H1 (cell line): ENCODE measurements around the gene CHD2. TPM values are rescaled to one million over a fixed set of nuclear protein-coding genes. Genes with fewer than 3 reads are reported as not detected.

Source experiments
- CTCF ChIA-PET: fragments of 300-600 bp; sonication (Branson Sonifier 250); formaldehyde crosslinking; loops from one replicate; lab custom pipeline; 2021; ENCODE audit not compliant: partially characterized antibody; lab: Charles Lee
- POLR2A ChIA-PET: fragments of 300-600 bp; sonication (Branson Sonifier 250); formaldehyde crosslinking; loops from one replicate; lab custom pipeline; 2021; ENCODE audit warnings: inconsistent platforms; ENCODE audit not compliant: partially characterized antibody; lab: Charles Lee
- DNase-seq, 2 experiments: peaks; one replicate each; pipeline versions ENCODE4 v3.0.0 to v3.0.0-alpha.2; 2010 to 2022; ENCODE audit warnings: low spot score in 2 of 2, low read depth in 1 of 2, mixed read lengths in 1 of 2
- FAIRE-seq: peaks from 2 replicates; lab custom pipeline; 2011; peaks lifted over from hg19 to GRCh38; lab: Jason Lieb, UNC
- H2AFZ ChIP-seq: 2 replicates; pipeline ENCODE4 v1.8.1; 2012; ENCODE audit warnings: low read length, inconsistent platforms
- H2AK5ac ChIP-seq: 2 replicates; pipeline ENCODE4 v1.6.1; 2013; ENCODE audit warnings: low read depth, low read length
- H2BK120ac ChIP-seq: replicated peaks from 2 replicates; pipeline ENCODE3; 2013; ENCODE audit warnings: low read depth, low read length, inconsistent platforms
- H2BK12ac ChIP-seq: 2 replicates; pipeline ENCODE4 v1.6.1; 2013; ENCODE audit warnings: low read depth, low read length
- H2BK15ac ChIP-seq: 2 replicates; pipeline ENCODE4 v1.6.1; 2013; ENCODE audit warnings: low read length
- H2BK20ac ChIP-seq: 2 replicates; pipeline ENCODE4 v1.6.1; 2013; ENCODE audit warnings: low read length
- H2BK5ac ChIP-seq: 2 replicates; pipeline ENCODE4 v1.6.1; 2013; ENCODE audit warnings: low read depth, low read length
- H3K14ac ChIP-seq: 2 replicates; pipeline ENCODE4 v1.6.1; 2013; ENCODE audit warnings: inconsistent platforms; ENCODE audit not compliant: insufficient read length
- H3K18ac ChIP-seq: 2 replicates; pipeline ENCODE4 v1.6.1; 2013; ENCODE audit warnings: low read length; ENCODE audit errors: extremely low read depth
- H3K23ac ChIP-seq: 2 replicates; pipeline ENCODE4 v1.6.1; 2013; ENCODE audit warnings: inconsistent platforms; ENCODE audit not compliant: insufficient read length
- H3K23me2 ChIP-seq: 2 replicates; pipeline ENCODE4 v1.6.1; 2013; ENCODE audit warnings: low read depth, low read length
- H3K27ac ChIP-seq: 2 replicates; pipeline ENCODE4 v1.6.1; 2011; ENCODE audit warnings: low read depth, low read length, inconsistent platforms
- H3K27me3 ChIP-seq, 4 experiments: replicated peaks in 1 of 4; 1 replicate in 1 of 4; 2 replicates in 3 of 4; pipeline versions ENCODE4 v1.6.1 to v1.8.1; 2011 to 2013; ENCODE audit warnings: low read length in 3 of 4, mild to moderate bottlenecking in 3 of 4, inconsistent platforms in 2 of 4, mixed read lengths in 2 of 4, moderate library complexity in 1 of 4; ENCODE audit not compliant: control insufficient read depth in 3 of 4, insufficient read depth in 3 of 4; ENCODE audit errors: extremely low read depth in 1 of 4
- H3K36me3 ChIP-seq, 4 experiments: 2 replicates each; pipeline versions ENCODE4 v1.6.1 to v1.8.1; 2011 to 2013; ENCODE audit warnings: mild to moderate bottlenecking in 4 of 4, low read length in 3 of 4, moderate library complexity in 2 of 4, control low read depth in 1 of 4, inconsistent platforms in 1 of 4; ENCODE audit not compliant: insufficient read depth in 4 of 4, control insufficient read depth in 2 of 4
- H3K4ac ChIP-seq: replicated peaks from 2 replicates; pipeline ENCODE3; 2013; ENCODE audit warnings: low read length, low read depth, mixed read lengths, inconsistent platforms; ENCODE audit not compliant: insufficient read length
- H3K4me1 ChIP-seq, 4 experiments: replicated peaks in 1 of 4; 1 replicate in 1 of 4; 2 replicates in 3 of 4; pipeline versions ENCODE4 v1.6.1 to v1.8.1; 2011 to 2013; ENCODE audit warnings: low read length in 3 of 4, inconsistent platforms in 2 of 4, mixed read lengths in 1 of 4; ENCODE audit not compliant: insufficient read depth in 4 of 4, control insufficient read depth in 3 of 4
- H3K4me2 ChIP-seq, 2 experiments: 2 replicates each; pipeline versions ENCODE4 v1.6.1 to v1.8.1; 2011 to 2013; ENCODE audit warnings: low read depth in 2 of 2, low read length in 2 of 2, control low read depth in 1 of 2, inconsistent platforms in 1 of 2, mild to moderate bottlenecking in 1 of 2; ENCODE audit not compliant: insufficient read depth in 1 of 2
- H3K4me3 ChIP-seq, 4 experiments: fragments of 200-600, 300-600 bp in 1 of 4; sonication (generic), shearing (Covaris generic), sonication (Bioruptor Twin) in 1 of 4; 2 replicates each; pipeline versions ENCODE4 v1.5.1 to v1.8.1; 2011 to 2016; ENCODE audit warnings: low read length in 4 of 4, low read depth in 3 of 4, control low read depth in 2 of 4, inconsistent platforms in 2 of 4, mild to moderate bottlenecking in 2 of 4, mixed read lengths in 1 of 4, moderate library complexity in 1 of 4; ENCODE audit not compliant: insufficient read depth in 2 of 4; ENCODE audit errors: extremely low read depth in 1 of 4
- H3K56ac ChIP-seq: replicated peaks from 2 replicates; pipeline ENCODE3; 2013; ENCODE audit warnings: low read depth, mild to moderate bottlenecking, mixed read lengths, low read length, inconsistent platforms; ENCODE audit not compliant: insufficient read length
- H3K79me1 ChIP-seq: 2 replicates; pipeline ENCODE4 v1.6.1; 2013; ENCODE audit warnings: low read depth, low read length, control low read depth
- H3K79me2 ChIP-seq, 2 experiments: 2 replicates each; pipeline versions ENCODE4 v1.6.1 to v1.8.1; 2012 to 2013; ENCODE audit warnings: low read length in 2 of 2, mild to moderate bottlenecking in 2 of 2, inconsistent platforms in 1 of 2; ENCODE audit not compliant: insufficient read depth in 2 of 2, control insufficient read depth in 1 of 2
- H3K9ac ChIP-seq, 4 experiments: replicated peaks in 1 of 4; 1 replicate in 1 of 4; 2 replicates in 3 of 4; pipeline versions ENCODE4 v1.6.1 to v1.8.1; 2011 to 2013; ENCODE audit warnings: low read depth in 3 of 4, low read length in 3 of 4, control low read depth in 2 of 4, mild to moderate bottlenecking in 2 of 4, moderate library complexity in 2 of 4, inconsistent platforms in 1 of 4; ENCODE audit errors: extremely low read depth in 1 of 4
- H3K9me3 ChIP-seq, 2 experiments: 2 replicates each; pipeline versions ENCODE4 v1.6.1 to v1.8.1; 2012 to 2013; ENCODE audit warnings: mild to moderate bottlenecking in 2 of 2, moderate library complexity in 2 of 2, control low read depth in 1 of 2, inconsistent platforms in 1 of 2, low read depth in 1 of 2, low read length in 1 of 2, mixed read lengths in 1 of 2; ENCODE audit not compliant: insufficient read depth in 2 of 2
- H4K20me1 ChIP-seq, 2 experiments: replicated peaks in 1 of 2; 2 replicates each; pipeline versions ENCODE3 to v1.8.1; 2011 to 2013; ENCODE audit warnings: inconsistent platforms in 2 of 2, low read length in 2 of 2, mild to moderate bottlenecking in 1 of 2; ENCODE audit not compliant: insufficient read depth in 2 of 2, control insufficient read depth in 1 of 2
- H4K5ac ChIP-seq: 2 replicates; pipeline ENCODE4 v1.6.1; 2013; ENCODE audit warnings: low read length, low read depth, mixed read lengths, inconsistent platforms; ENCODE audit not compliant: insufficient read length
- H4K8ac ChIP-seq: 2 replicates; pipeline ENCODE4 v1.8.0; 2013; ENCODE audit warnings: mild to moderate bottlenecking, moderate library complexity, low read length, inconsistent platforms; ENCODE audit not compliant: insufficient read depth; ENCODE audit errors: extremely low read depth
- H4K91ac ChIP-seq: replicated peaks from 2 replicates; pipeline ENCODE3; 2013; ENCODE audit warnings: low read length, mixed read lengths, inconsistent platforms; ENCODE audit not compliant: insufficient read length
- CBX5 ChIP-seq: fragments of 300-800, 300-1000 bp; sonication (generic); IDR thresholded peaks from 2 replicates; pipeline ENCODE4 v1.7.1; 2016; ENCODE audit warnings: antibody characterized with exemption, low read length, low read depth
- EGR1 ChIP-seq: IDR thresholded peaks from 2 replicates; pipeline ENCODE4 v1.6.1; 2011; ENCODE audit warnings: low read depth, low read length, borderline replicate concordance
- GTF2F1 ChIP-seq: IDR thresholded peaks from 2 replicates; pipeline ENCODE4 v1.6.1; 2012; ENCODE audit warnings: low read depth, low read length, improper control_type of control experiment, borderline replicate concordance
- NRF1 ChIP-seq: IDR thresholded peaks from 2 replicates; pipeline ENCODE4 v1.6.1; 2011; ENCODE audit warnings: mild to moderate bottlenecking, low read depth, low read length, improper control_type of control experiment
- SIN3A ChIP-seq, 2 experiments: IDR thresholded peaks in 1 of 2; conservative IDR thresholded peaks in 1 of 2; 2 replicates each; pipeline ENCODE4 v1.6.1; 2011 to 2012; ENCODE audit warnings: low read length in 2 of 2, improper control_type of control experiment in 1 of 2, low read depth in 1 of 2, mild to moderate bottlenecking in 1 of 2
- SP2 ChIP-seq: IDR thresholded peaks from 2 replicates; pipeline ENCODE4 v1.6.1; 2012; ENCODE audit warnings: mild to moderate bottlenecking, low read length, inconsistent platforms
- SUZ12 ChIP-seq: fragments of 200-600 bp; sonication (generic); IDR thresholded peaks from 2 replicates; pipeline ENCODE4 v1.6.1; 2012; ENCODE audit warnings: mild to moderate bottlenecking, inconsistent platforms, low read length, moderate library complexity, mixed read lengths
- TAF1 ChIP-seq: IDR thresholded peaks from 2 replicates; pipeline ENCODE4 v1.6.1; 2011; ENCODE audit warnings: mild to moderate bottlenecking, low read depth, low read length
- TAF7 ChIP-seq: optimal IDR thresholded peaks from 2 replicates; pipeline ENCODE3; 2011; ENCODE audit warnings: low read depth, mild to moderate bottlenecking, inconsistent platforms, low read length, moderate library complexity, borderline replicate concordance
- TEAD4 ChIP-seq: IDR thresholded peaks from 2 replicates; pipeline ENCODE4 v1.6.1; 2012; ENCODE audit warnings: low read depth, low read length, inconsistent platforms, mixed read lengths
- WGBS, 2 experiments: shearing (Covaris generic) in 1 of 2; methylation state at CpG; one replicate each; pipeline versions ENCODE4 v1.1.6 to v1.1.7; 2013 to 2015; ENCODE audit warnings: low lambda C conversion rate in 2 of 2, mixed read lengths in 2 of 2, inconsistent platforms in 1 of 2, low coverage in 1 of 2, missing lambda C conversion rate in 1 of 2; ENCODE audit not compliant: insufficient replicate concordance in 2 of 2, insufficient coverage in 1 of 2, insufficient read length in 1 of 2; ENCODE audit errors: extremely low coverage in 1 of 2, missing lambda C conversion rate in 1 of 2; 5-methylcytosine and 5-hydroxymethylcytosine counted together
- polyA plus RNA-seq, 7 experiments: library from polyadenylated mRNA; depleted of rRNA in 3 of 7; stranded (reverse) in 5 of 7; unstranded in 2 of 7; fragments of >200 nt in 5 of 7; fragments of 200-250 nt in 2 of 7; gene quantifications; 1 replicate in 5 of 7; 2 replicates in 1 of 7; 4 replicates in 1 of 7; pipeline versions ENCODE4 v1.2.1 to v1.2.3, GENCODE V29; 2011 to 2013; ENCODE audit warnings: missing spikeins in 2 of 7, mixed read lengths in 2 of 7
- total RNA-seq: library from RNA; stranded (reverse); fragmentation: NEBNext Ultra II Directional; extraction: Animal tissue kit (Norgen Biotek cat#: 25700); gene quantifications from 2 replicates; pipeline ENCODE4 v1.2.1, GENCODE V29; 2021
- TF ChIP-seq, protein P1 (sequence below), 3 experiments: IDR thresholded peaks; 1 replicate in 2 of 3; 2 replicates in 1 of 3; pipeline versions ENCODE4 v1.5.1 to v1.6.1; 2011; ENCODE audit warnings: low read length in 3 of 3, mild to moderate bottlenecking in 3 of 3, inconsistent platforms in 2 of 3, low read depth in 1 of 3, moderate library complexity in 1 of 3; ENCODE audit not compliant: insufficient read depth in 1 of 3; ENCODE audit errors: control extremely low read depth in 1 of 3

CHD2 gene
- total and polyA plus RNA-seq, 2 of the 8 experiments (the other 6 are each of a cell fraction or from before 2014, with no cell fraction given), result 28.8 to 70.0 TPM

DNA sequence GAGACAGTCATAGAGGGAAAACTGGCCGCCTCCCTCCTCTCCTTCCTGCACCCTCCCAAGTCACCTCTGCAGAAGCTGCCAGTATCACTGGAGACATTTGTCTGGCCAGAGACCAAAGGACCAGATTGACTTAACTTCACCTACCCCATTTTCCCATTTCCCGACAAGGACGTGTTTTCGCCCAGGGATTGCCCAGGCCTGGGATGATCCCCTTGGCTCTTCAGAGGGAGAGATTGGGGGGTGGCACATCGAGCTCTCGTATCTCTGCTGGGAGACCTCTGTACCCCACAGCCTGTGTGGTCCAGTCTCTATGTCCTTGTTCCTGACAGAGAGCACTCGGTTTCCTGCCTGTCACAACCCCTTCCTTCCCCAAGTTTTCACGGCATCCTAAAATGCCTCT lies 157.5 kb downstream of the CHD2 start:
- Histone ChIP-seq H2AK5ac (no peak overlapping the region), H3K18ac (peak overlapping the region; percentile 81), H3K79me2 (peaks cover 11 to 83% of the 10 kb centered on the region in 2 experiments; a peak in 3 of 4 replicates), H3K4me3 (no peak overlapping the region), H3K23ac (no peak overlapping the region), H2AFZ (no peak overlapping the region), H4K8ac (no peak overlapping the region; the same call in 1 of the 2 replicates), H3K4me1 (peaks cover 16 to 51% (median 27%) of the 10 kb centered on the region in 4 experiments), H3K23me2 (no peaks in the 10 kb centered on the region), H4K91ac (no peak overlapping the region), H3K27ac (no peak overlapping the region), H3K4me2 (no peak overlapping the region; a peak in 1 of 4 replicates), H2BK12ac (no peak overlapping the region), H3K4ac (no peak overlapping the region), H3K56ac (no peak overlapping the region), H3K14ac (no peak overlapping the region), H2BK120ac (no peak overlapping the region), H4K5ac (no peak overlapping the region), H3K36me3 (peaks cover 3 to 72% (median 9%) of the 10 kb centered on the region in 4 experiments; a peak in 7 of 8 replicates), H2BK5ac (0 out of 2 replicates have a peak overlapping the region, but pooled peaks have one; percentile 0), H3K9ac (no peak overlapping the region), H2BK20ac (no peak overlapping the region), H4K20me1 (peaks cover 17 to 40% of the 10 kb centered on the region in 2 experiments), H3K79me1 (peaks cover 41% of the 10 kb centered on the region), H3K9me3 (no peaks in the 10 kb centered on the region), H3K27me3 (no peaks in the 10 kb centered on the region), H2BK15ac (no peak overlapping the region)
- DNase-seq (no peak), FAIRE-seq (no peak)
- CTCF ChIA-PET, result interaction anchor here (2.2 to 15.8 kb wide), 5 partner anchors 13 to 30 kb away, joined by 6 to 119 read pairs (median 56); no protein-coding TSS in a partner anchor
- WGBS, 2 experiments, result 94% methylated on average over 8 of the region's 8 CpGs; no CpG with 5 or more reads in 1 of the 2 experiments
- POLR2A ChIA-PET, result interaction anchor here (0.8 to 1.0 kb wide), 2 partner anchors 8 to 15 kb away, joined by 3 read pairs; no protein-coding TSS in a partner anchor
- TF ChIP-seq NRF1 (no peak), TAF1 (no peak), TAF7 (no peak), TEAD4 (no peak), EGR1 (no peak), SUZ12 (no peak), GTF2F1 (no peak), SIN3A (conservative IDR thresholded peaks at IDR 0.05 in 1 of 2, IDR thresholded peaks at IDR 0.05 in 1 of 2; ENCODE audit: low read depth in 1 of 2, low read length in 2 of 2) (no peak), CBX5 (no peak), SP2 (no peak)
- TF ChIP-seq, protein P1, sequence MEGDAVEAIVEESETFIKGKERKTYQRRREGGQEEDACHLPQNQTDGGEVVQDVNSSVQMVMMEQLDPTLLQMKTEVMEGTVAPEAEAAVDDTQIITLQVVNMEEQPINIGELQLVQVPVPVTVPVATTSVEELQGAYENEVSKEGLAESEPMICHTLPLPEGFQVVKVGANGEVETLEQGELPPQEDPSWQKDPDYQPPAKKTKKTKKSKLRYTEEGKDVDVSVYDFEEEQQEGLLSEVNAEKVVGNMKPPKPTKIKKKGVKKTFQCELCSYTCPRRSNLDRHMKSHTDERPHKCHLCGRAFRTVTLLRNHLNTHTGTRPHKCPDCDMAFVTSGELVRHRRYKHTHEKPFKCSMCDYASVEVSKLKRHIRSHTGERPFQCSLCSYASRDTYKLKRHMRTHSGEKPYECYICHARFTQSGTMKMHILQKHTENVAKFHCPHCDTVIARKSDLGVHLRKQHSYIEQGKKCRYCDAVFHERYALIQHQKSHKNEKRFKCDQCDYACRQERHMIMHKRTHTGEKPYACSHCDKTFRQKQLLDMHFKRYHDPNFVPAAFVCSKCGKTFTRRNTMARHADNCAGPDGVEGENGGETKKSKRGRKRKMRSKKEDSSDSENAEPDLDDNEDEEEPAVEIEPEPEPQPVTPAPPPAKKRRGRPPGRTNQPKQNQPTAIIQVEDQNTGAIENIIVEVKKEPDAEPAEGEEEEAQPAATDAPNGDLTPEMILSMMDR (IDR thresholded peaks at IDR 0.05; ENCODE audit: control extremely low read depth in 1 of 3, insufficient read depth in 1 of 3, low read depth in 1 of 3, low read length in 3 of 3), result no peak
